ENCODE measurements around the gene CBX7.
A peak's percentile ranks its signal among the peaks of the same experiment; 100 is the strongest.

Gene CBX7

DNA sequence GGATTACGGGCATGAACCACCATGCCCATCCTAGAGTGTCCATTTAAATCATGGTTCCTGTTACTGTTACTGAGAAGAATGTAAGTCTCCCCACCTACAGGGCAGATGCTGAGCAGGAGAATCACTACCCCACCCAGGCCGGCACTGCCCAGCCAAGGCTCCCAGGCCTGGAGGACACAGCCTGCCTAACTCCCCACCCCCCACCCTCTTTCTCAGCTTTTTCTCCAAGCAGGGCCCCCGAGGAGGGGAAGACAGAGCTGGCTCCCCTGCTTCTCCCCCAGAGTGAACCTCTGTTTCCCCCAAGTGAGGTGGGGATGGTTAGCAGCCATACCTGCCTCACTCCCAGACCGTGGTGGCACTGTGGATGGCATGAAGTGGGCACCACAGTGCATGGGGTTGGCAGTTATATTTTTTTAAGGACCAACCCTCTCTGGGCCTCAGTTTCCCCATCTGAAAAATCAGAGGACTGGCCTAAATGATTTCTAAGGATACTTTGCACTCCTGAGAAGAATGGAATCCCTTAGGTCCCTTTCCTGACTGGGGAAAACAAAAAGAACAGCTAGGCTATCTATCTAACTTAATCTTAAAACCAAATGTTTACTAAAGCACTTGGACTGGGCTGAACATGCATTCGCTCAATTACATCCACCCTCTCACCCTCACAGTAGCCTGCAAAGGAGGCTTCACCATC is 5.0 kb downstream of the CBX7 start:
- no peak for DNase-seq (ENCODE audit: low read depth)

DNA sequence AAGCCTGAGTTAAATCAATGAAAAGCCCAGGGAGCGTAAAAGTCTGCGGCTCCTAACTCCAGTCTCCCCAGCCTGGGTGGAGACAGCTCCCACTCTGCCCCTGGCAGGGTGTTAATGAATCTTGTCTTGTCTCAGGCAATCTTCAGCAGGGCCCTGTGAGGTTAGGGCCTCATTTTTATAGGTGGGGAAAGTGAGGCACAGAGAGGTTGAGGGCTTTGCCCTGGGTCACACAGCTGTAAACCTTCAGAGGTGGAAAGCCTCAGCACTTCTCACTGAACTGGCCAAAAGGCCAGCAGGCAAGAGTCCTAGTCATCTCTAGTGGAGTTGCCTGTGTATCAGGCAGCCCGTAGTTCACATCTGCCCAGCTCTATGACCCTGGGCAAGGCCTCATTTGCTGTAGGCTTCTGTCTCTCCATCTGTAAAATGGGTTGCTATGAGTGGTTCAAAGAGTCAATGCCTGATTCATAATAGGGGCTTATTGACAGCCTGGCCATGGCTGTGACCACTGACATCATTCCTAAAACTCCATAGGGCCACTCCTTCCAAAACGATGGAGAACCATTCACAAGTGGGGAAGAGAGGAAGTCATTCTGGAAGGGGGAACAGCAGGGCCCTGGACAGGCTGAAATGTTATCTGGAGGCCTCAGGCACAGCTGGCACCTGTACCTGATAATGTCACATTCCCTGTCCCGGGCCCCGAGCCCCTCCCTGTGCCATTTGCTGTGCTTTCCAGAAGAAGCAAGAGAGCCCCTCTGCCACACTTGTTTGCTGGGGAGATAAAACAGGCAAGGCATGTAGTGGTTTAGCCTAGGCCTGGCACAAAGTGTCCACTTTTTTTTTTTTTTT is 6.0 kb downstream of the CBX7 start:
- no peak for DNase-seq (ENCODE audit: low read depth)

DNA sequence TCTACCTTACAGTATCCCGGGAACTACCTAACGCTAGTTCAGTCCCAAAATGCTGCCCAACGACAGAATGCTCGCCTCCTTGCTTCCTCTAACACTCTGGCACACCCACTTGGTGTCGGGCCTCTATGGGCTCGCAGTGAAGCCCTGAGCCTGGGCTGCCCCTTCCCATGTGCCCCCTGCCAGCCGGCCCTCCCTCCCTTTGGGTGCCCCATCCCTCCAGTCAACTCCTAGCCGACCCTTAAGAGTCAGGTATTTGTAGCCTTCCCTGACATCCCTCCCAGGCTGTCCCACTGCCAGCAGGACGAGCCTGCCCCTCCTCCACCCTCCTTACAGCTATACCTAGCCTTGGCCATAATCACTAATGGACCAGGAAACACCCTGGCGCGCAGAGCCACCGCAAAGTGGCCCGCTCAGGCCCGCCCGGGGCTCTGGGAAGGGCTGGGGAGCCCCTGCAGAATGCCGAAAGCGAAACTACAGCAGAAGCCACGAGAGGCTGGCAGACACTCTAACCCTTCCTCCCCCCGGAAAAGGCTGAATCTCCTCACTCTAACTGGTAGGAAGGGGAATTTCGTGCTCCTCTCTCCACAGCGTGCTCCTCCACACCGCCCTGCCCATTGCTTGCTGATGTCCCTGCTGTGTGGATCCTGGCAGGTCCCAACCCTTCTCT is 8.2 kb downstream of the CBX7 start:
- peak; percentile 32 for DNase-seq (ENCODE audit: low read depth)

DNA sequence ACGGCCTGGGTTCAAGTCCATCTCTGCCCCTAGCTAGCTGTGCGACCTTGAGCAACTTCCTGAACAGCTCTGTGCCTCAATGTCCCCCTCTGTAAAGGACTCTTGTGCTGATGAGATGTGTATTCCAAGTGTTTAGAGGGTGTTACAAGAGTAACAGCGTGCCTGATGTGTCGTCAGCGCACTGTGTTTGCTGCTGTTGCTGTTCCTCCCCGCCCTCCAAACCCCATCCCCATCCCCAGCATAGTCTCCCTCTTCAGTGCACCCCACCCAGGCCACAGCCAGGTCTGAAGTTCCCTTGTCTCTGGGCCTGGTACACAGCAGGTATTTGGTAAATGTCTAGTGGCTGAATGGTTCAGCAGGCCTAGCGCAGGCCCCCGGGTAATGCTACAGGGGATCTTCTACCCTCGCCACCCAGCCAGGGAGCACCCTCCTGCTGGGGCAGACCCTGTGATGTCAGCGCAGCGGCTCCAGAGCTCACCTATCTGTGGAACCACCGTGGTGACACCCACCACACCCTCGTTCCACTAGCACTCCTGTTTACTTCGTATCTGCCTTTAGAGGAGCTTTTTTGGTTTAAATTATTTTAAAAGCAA is 10.3 kb downstream of the CBX7 start:
- DNase-seq (ENCODE audit: low read depth) = no peak

DNA sequence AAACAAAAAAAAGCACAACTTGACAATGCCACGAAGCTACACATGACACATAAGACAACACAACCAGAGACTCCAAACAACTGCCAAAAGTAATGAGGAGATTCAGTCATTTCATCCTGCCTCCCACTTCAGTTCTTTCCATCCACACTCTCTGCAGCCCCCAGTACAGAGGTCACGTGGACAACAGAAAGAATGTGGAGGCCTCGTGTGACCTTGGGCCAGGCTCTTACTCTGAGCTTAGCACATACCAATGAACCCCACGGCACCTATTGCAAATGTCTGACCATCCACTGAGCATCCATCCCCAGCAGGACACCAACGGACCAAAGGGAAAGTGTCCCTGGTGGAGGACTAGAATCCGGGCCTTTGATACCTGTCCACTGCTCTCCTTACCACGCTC is 12.5 kb downstream of the CBX7 start:
- DNase-seq (ENCODE audit: low read depth) = no peak

DNA sequence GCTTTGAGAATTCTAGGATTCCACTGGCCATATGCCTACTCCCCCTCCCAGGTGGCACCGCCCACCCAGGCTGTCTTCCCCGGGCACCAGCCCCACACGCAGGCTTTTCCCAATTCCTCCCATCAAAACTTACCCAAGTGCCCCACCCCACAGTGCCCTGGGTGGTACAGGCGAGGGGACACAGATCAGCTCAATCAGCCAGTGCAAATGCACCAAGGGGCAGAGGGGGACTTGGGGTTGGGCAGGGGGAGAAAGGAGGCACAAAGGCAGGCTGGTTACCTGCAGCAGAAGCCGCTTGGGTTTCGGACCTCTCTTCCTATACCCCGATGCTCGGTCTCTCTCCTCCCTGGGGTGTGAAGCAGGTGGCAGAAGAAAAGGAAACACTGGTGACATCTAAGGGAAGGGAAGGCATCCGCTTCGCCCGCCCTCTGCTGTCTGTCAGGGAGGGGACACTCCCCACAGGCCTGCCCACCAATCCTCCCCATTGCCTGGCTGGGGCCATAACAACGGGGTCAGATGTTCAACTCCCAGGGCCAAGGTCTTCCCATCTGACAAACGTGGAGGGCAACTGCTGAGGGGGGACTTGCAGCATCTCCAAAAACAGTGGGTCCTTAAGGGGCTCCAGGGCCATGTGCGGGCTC is 14.0 kb downstream of the CBX7 start:
- no peak for DNase-seq (ENCODE audit: low read depth)

DNA sequence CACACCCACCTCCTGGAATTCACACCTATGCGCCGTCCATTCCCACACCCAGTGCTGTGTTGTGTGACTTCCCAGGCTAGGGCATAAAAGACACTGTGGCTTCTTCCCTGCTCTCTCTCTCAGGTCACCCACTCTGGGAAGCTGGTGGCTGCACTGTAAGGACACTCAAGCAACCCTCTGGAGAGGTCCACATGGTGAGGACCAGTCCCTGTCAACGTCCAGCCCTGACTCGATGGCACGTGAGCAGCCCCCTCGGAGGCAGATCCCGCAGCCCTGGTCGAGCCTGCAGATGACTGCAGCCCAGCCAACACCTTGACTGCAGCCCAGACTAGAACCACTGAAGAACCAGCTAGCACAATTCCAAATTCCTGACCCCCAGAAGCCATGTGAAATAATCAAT is 16.2 kb downstream of the CBX7 start:
- DNase-seq (ENCODE audit: low read depth) = no peak

DNA sequence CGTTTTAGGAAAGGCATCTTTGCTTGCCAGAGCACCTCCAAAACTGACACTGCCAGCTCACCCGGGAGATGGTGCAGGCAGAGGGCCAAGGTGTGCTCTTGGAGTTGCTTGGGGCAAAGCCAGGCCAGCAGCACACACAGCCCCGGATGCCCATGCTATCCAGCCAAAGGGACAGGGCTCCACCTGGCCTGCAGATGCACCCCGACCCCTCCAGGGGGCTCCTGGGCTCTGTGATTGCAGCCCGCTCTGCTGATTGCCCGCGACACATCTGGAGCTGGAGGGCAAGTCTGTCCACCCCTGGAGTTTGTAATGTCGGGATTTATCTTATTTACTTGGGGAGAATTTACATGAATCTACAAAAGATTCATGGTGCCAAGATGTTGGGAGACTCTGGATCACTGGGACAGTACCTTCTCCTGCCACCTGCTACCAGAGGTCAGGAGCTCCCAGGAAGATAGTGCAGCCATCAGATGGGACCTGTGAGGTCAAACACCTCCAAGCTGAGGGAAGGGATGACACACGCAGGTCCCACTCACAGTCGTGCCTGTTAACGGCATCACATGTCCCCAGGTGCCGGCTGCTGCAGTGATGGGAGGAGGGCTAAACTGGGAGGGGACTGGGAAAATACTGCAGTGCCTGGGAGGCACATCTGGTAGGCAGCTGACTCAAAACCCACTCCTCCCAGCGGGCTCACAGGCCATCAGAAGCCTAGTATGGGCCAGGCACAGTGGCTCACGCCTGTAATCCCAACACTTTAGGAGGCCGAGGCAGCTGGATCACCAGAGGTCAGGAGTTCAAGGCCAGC is 17.2 kb downstream of the CBX7 start:
- DNase-seq (ENCODE audit: low read depth) = no peak

DNA sequence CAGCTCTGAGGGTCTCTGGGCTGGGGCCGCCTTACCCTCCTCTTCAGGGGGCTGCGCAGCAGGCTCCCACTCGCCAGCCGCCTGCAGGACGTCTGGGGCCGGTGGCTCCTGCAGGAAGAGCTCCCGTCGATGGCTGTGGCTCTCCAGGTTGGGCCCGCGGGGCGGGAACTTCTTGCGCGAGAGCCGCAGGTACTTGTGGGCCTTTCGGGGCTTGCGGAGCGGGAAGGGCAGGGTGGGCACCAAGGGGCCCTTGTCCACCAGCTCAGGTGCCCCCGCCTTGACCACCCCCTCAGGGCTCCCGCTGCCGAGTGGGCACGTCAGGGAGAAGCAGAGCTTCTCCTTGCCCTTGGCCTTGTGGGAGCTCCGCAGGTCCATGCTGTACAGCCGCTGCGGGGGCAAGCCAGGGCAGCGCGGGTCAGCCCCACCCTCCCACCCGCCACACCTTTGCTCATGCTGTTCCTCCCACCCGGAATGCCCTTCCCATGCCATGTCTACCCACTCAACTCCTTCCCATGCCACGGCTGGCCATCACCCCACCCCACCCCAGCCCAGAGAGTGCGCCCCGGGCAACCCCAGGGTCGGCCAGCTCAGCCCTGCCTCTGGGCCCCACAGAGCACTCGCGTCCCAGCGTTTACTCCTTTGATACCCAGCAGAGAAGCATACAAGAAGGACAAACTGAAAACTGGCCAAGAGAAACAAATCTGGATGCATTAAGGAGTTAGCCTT is 18.0 kb downstream of the CBX7 start:
- no peak for DNase-seq (ENCODE audit: low read depth)

DNA sequence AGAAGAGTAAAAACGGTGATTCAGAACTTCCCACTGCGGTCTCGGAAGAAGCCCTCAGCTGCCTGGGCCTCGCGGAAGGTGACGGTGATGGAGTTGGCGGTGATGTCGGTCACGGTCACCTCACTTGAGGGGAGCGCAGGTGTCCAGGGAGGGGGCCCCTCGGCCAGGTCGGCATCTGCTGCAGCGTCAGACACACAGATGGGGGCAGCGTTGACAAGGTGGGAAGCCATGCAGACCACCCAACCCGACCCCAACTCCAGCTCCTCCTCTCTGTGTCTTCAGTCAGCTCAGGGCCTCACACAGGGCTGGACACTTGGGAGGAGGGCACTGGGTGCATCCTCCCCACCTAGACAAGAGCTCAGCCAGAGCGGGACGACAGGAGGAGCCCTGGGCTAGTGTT is 18.6 kb downstream of the CBX7 start:
- DNase-seq (ENCODE audit: low read depth) = no peak

DNA sequence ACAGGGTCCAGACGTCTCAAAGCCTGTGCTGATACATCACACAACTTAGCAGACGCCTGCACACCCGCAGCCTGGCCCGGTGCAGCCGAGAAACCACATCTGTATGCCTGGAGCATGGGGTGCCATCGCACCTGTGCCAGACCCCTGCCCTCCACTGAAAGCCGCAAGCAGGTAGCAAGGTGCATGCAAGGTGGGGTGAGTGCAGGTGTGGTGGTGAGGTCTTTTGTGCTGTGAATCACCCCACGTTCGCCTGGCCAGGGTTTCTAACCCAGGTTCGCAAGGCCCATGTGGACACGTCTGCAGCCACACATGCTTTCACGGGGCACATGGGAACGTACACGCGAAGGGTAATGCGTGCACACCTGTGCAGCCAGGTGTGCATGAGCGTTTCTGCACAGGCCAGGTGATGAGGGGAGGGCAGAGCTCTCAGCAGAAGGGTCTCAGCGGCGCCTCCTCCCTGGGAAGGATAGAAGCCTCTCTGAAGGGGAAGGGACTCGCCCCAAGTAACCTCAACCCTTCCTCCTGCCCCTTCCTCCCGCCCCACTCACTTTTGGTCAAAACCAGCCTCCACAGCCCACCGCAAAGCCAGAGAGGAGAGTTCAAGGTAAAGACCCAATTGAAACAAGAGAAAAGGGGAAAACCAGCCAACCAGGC is 19.5 kb downstream of the CBX7 start:
- DNase-seq (ENCODE audit: low read depth) = no peak

DNA sequence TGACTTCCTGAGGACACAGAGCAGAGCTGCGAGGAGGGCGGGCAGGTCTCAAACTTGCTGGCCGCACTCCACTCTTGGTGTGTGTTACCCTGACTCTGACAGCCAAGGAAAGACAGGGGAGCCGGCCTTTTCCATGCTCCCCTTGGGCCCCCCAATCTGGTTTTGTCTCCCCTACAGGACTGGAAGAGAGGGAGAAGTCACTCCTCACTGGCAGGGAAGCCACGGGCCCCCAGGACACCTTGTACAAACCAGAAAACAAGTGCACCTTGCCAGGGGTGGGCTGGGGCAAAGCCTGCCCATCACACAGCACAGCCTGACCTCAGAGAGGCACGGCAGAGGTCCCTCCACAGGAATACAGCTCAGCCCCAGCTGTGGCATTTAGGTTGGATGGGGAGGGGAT is 20.2 kb downstream of the CBX7 start:
- DNase-seq (ENCODE audit: low read depth) = no peak

DNA sequence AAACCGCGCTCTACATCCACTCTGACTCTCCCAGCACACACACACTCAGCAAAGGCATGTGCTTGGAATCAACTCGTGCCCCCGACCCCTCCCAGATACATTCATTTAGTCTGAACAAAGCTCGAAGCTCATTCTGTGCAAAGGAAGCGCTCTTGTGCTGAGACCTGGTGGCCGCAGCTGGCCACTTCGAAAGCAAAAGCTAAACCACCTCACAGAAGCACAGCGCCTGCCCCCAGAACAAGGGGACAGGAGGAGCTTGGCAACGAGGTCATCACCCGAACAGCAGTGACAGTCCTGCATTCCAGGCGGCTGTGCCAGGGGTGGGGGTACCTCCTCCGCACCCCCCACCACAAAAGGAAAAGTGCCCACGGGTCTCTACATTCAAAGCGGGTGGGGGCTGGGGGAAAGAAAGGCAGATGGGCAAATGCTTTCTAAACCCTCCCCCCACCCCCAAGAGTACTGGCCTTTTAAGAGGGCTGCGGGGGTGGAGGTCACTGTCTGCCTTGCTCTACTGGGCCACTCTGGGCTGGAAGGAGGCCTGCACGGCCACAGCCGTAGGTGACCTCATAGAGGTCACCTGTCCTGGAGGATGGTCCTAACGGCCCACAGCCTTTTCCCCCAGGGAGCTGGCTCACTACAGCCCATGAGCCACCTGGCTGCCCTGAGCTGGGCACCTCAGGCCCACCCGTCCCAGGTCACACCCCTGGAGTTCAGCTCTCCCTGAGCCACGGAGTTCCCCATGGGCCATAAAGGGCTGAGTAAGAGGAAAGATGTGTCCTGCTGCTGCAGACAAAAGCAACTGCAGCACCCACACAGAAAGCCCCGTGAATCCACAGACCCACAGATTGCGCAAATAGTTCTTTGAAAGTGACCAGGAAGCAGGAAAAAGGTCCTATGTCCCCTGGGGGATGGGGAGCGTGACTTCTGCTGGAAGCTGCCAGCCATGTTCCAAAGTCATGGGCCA is 21.3 kb downstream of the CBX7 start:
- no peak for DNase-seq (ENCODE audit: low read depth)

DNA sequence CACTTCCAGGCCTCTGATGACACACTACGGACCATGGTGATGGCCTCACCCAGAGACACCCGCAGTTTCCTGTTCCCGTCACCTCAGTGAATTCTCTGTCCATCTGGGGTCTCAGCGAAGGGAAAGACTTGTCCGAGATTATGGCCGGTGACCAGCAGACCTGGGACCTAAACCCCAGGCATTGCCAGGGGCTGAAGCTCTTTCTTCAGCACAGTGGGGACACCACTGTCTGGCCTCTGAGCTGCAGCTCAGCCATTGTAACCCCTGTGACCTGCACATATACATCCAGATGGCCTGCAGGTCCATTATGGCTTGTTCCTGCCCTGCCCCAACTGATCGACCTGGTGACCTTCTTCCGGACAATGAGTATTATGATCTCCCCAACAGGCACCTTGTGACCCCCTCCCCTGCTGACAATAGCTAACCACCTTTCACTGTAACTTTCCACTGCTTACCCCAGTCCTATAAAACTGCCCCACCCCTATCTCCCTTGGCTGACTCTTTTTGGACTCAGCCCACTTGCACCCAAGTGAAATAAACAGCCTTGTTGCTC is 22.3 kb downstream of the CBX7 start:
- no peak for DNase-seq (ENCODE audit: low read depth)

DNA sequence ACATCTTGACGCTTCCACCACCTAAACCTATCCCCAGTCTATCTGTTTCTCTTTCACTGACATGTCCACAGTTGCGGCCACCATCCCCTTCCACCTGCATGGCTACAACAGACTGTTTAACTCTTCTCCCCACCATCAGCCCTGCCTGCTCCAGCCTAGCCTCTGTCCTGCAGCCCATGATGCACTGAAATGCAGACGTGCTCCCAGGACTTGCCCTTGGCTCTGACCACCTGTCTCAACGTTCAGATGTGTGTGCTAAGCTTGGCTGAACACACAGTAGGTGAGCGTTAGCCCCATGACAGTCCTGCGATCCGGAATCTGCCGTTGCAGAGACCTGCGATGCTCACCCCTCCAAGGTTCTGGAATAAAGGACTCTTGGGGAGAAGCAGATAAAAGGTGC is 22.7 kb downstream of the CBX7 start:
- DNase-seq (ENCODE audit: low read depth) = no peak

DNA sequence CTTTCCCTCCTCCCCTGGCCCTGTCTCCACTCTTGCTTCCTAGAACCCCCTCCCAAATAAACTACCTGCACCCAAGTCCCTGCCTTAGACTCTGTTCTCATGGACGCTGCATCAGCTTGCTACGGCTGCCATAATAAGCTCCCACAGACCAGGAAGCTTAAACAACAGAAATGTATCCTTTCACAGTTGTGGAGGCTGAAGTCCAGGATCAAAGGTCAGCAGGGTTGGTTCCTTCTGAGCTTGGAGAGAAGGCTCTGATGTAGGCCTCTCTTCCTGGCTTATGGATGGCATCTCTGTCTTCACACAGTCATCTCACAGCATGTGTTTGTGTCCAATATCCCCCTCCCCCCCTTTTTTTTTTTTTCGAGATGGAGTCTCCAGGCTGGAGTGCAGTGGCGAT is 23.4 kb downstream of the CBX7 start:
- DNase-seq (ENCODE audit: low read depth) = no peak

DNA sequence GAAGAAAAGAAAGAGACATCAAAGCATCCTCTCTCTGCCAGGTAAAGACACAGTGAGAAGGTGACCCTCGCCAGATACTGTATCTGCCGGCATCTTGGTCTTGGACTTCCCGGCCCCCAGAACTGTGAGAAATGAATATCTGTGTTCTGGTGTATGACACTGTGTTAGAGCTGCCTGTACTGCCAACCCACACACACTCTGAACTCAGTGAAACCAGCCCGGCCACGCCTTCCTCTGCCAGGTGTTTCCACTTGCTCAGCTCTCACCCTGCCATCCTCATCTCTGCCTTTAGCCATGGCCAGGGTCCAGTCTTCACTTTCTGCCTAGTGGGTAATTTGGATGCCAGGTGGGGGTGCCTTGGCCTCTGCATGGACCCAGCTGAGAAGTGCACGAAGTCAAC is 24.0 kb downstream of the CBX7 start:
- no peak for DNase-seq (ENCODE audit: low read depth)

DNA sequence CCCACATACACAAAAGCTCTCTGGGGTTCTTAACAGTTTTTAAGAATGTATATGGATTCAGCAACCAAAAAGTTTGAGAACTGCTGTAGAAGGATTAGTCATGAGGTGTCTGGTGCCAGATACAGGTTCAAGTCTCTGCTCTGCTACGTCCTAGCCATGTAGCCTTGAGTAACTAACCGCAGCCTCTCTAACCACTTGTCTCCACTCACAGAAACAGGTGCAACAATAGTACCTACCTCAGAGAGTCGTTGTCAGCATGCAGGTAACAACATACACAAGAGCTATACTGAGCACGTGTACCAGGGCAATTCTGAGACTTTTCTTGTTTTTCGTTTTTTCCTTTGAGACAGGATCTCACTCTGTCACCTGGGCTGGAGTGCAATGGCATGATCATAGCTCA is 26.9 kb downstream of the CBX7 start:
- DNase-seq (ENCODE audit: low read depth) = no peak
